Vagina (tissue), 2 donors: ENCODE data around the gene GIGYF2.

Experiments
- CTCF ChIP-seq, 3 experiments: fragments of 450-650 bp in 2 of 3; fragments of 200-600 bp in 1 of 3; sonication (generic) in 1 of 3; IDR thresholded peaks; one replicate each; pipeline ENCODE4 v1.5.1; 2017 to 2019; ENCODE audit warnings: antibody characterized with exemption in 3 of 3, mild to moderate bottlenecking in 2 of 3, moderate library complexity in 2 of 3
- POLR2A ChIP-seq, 2 donors: fragments of 450-650 bp; IDR thresholded peaks; one replicate each; pipeline ENCODE4 v1.6.1; 2017; ENCODE audit warnings: antibody characterized with exemption in 2 of 2, mild to moderate bottlenecking in 2 of 2, moderate library complexity in 2 of 2

GRCh38 chr2:232674491-232674890 lies 22.6 kb upstream of the GIGYF2 start:
- TF ChIP-seq CTCF (IDR thresholded peaks at IDR 0.05) (no peak), POLR2A (IDR thresholded peaks at IDR 0.05) (no peak)
